ENCODE data around the gene BACE1-AS. TPM values are rescaled to one million over a fixed set of nuclear protein-coding genes. Genes with fewer than 3 reads are reported as not detected.

BACE1-AS gene
- 1.7 and 2.1 TPM in 2 replicates for total RNA-seq

GRCh38 chr11:117290809-117291396 lies at the start of gene BACE1-AS:
Gene BACE1-AS, plus strand, starts transcription at chr11:117291346.

GRCh38 chr11:117316197-117316961 lies 25.2 kb downstream of the BACE1-AS start, which contains the start of gene BACE1:
Gene BACE1, minus strand, starts transcription at chr11:117316256. Its CDS starts 461 bp downstream, at chr11:117315795.

GRCh38 chr11:117327567-117328374 lies 36.6 kb downstream of the BACE1-AS start, which contains the start of gene CEP164:
Gene CEP164, plus strand, starts transcription at chr11:117327854. Its CDS starts 10,733 bp downstream, at chr11:117338587.

Other genes starting within 250 kb of the BACE1-AS start
- gene SIK3, start 192.9 kb upstream of the BACE1-AS start, total RNA-seq: 10.4 and 10.8 TPM in 2 replicates
- gene PAFAH1B2, start 147.1 kb upstream of the BACE1-AS start, total RNA-seq: 210 and 214 TPM in 2 replicates
- gene SIDT2, start 112.6 kb upstream of the BACE1-AS start, total RNA-seq: 10.7 and 11.3 TPM in 2 replicates
- 3.4 and 9.8 TPM in 2 replicates for gene TAGLN, start 92.0 kb upstream of the BACE1-AS start, total RNA-seq
- 29.5 and 30.8 TPM in 2 replicates for gene PCSK7, start 59.3 kb upstream of the BACE1-AS start, total RNA-seq
- 6.4 and 8.9 TPM in 2 replicates for gene RNF214, start 58.7 kb upstream of the BACE1-AS start, total RNA-seq
- 7.0 and 8.1 TPM in 2 replicates for gene BACE1, start 24.9 kb downstream of the BACE1-AS start, total RNA-seq
- 13.8 and 21.2 TPM in 2 replicates for gene CEP164, start 36.5 kb downstream of the BACE1-AS start, total RNA-seq